Measurements from ENCODE around the gene NEUROD2. TPM values are rescaled to one million over a fixed set of nuclear protein-coding genes. Genes with fewer than 3 reads are reported as not detected.
A peak's percentile ranks its signal among the peaks of the same experiment; 100 is the strongest.

The NEUROD2 gene
- total RNA-seq, 6 donors from 2014 or later, result not detected

- Histone ChIP-seq H3K4me3 (no peak overlapping the region), H3K27me3 (no peaks in the 10 kb centered on the region), H3K27ac (no peak overlapping the region), H3K36me3 (no peaks in the 10 kb centered on the region), H3K9me3 (no peaks in the 10 kb centered on the region), H3K4me1 (peaks cover 0 to 10% (median 2%) of the 10 kb centered on the region in 4 donors)
- TF ChIP-seq EP300 (IDR thresholded peaks at IDR 0.05) (no peak), POLR2AphosphoS5 (IDR thresholded peaks at IDR 0.05) (no peak), CTCF (IDR thresholded peaks at IDR 0.05) (no peak), POLR2A (IDR thresholded peaks at IDR 0.05) (no peak)
- ATAC-seq (ENCODE audit: low FRiP score in 2 of 2) (peak in 1 of 2 donors; percentile 44), DNase-seq (peak in 1 of 2 donors; percentile 26)
- WGBS, 2 donors, result 41 to 50% methylated on average over 7 to 8 of the region's 8 CpGs
These were observed 28.2 kb downstream of the NEUROD2 start for GRCh38 chr17:39579318-39580081.

GRCh38 chr17:39578272-39578671 is 29.4 kb downstream of the NEUROD2 start:
- 84 to 88% methylated on average over 2 of the region's 2 CpGs for WGBS, 2 donors
- Histone ChIP-seq H3K4me1 (peaks cover 5 to 12% (median 11%) of the 10 kb centered on the region in 4 donors), H3K27ac (no peak overlapping the region), H3K9me3 (no peaks in the 10 kb centered on the region), H3K4me3 (no peak overlapping the region), H3K27me3 (no peaks in the 10 kb centered on the region), H3K36me3 (no peaks in the 10 kb centered on the region)
- TF ChIP-seq EP300 (IDR thresholded peaks at IDR 0.05) (no peak), POLR2A (IDR thresholded peaks at IDR 0.05) (no peak), POLR2AphosphoS5 (IDR thresholded peaks at IDR 0.05) (no peak), CTCF (IDR thresholded peaks at IDR 0.05) (no peak)
- DNase-seq, result no peak
- ATAC-seq (ENCODE audit: low FRiP score in 2 of 2), result no peak

- ATAC-seq (ENCODE audit: low FRiP score in 2 of 2) (no peak), DNase-seq (no peak)
- WGBS, 2 donors, result 25 to 34% methylated on average over 7 of the region's 7 CpGs
- Histone ChIP-seq H3K4me3 (no peak overlapping the region), H3K4me1 (peaks cover 11 to 23% (median 14%) of the 10 kb centered on the region in 4 donors), H3K9me3 (no peaks in the 10 kb centered on the region), H3K36me3 (no peaks in the 10 kb centered on the region), H3K27me3 (no peaks in the 10 kb centered on the region), H3K27ac (no peak overlapping the region)
- TF ChIP-seq POLR2AphosphoS5 (IDR thresholded peaks at IDR 0.05) (no peak), CTCF (IDR thresholded peaks at IDR 0.05) (peak in 2 of 6 experiments; percentile 18 to 24)
These were observed 31.5 kb downstream of the NEUROD2 start for GRCh38 chr17:39576187-39576586.

GRCh38 chr17:39573447-39574298 is 34.0 kb downstream of the NEUROD2 start:
- ATAC-seq (ENCODE audit: low FRiP score in 2 of 2) (peak; percentile 87 to 94), DNase-seq (peak; percentile 62 to 94)
- WGBS, 2 donors, result 5% methylated on average over 28 to 32 of the region's 66 CpGs
- Histone ChIP-seq H3K27me3 (no peaks in the 10 kb centered on the region), H3K9me3 (no peaks in the 10 kb centered on the region), H3K36me3 (peaks cover 0 to 13% (median 6%) of the 10 kb centered on the region in 4 donors), H3K4me3 (peak overlapping the region; percentile 48 to 71 (median 70)), H3K27ac (peak overlapping the region; percentile 70 to 83 (median 82)), H3K4me1 (peaks cover 5 to 27% (median 10%) of the 10 kb centered on the region in 4 donors)
- TF ChIP-seq POLR2A (IDR thresholded peaks at IDR 0.05) (peak in 3 of 4 donors; percentile 25 to 61 (median 47)), EP300 (IDR thresholded peaks at IDR 0.05) (no peak)

GRCh38 chr17:39572121-39572520 is 35.6 kb downstream of the NEUROD2 start:
- ATAC-seq (ENCODE audit: low FRiP score in 2 of 2) (no peak), DNase-seq (no peak)
- Histone ChIP-seq H3K4me3 (no peak overlapping the region), H3K27ac (no peak overlapping the region), H3K4me1 (peaks cover 5 to 27% (median 10%) of the 10 kb centered on the region in 4 donors), H3K36me3 (peaks cover 0 to 23% (median 10%) of the 10 kb centered on the region in 4 donors), H3K9me3 (no peaks in the 10 kb centered on the region), H3K27me3 (no peaks in the 10 kb centered on the region)
- TF ChIP-seq POLR2A (IDR thresholded peaks at IDR 0.05) (no peak), POLR2AphosphoS5 (IDR thresholded peaks at IDR 0.05) (no peak), EP300 (IDR thresholded peaks at IDR 0.05) (no peak), CTCF (IDR thresholded peaks at IDR 0.05) (no peak)
- 91 to 94% methylated on average over 2 of the region's 2 CpGs for WGBS, 2 donors
